A673 (cell line): ENCODE data around the gene WNK1. TPM values are rescaled to one million over a fixed set of nuclear protein-coding genes. Genes with fewer than 3 reads are reported as not detected.

Source experiments
- BruUV-seq: library from RNA; stranded (reverse); fragments of 400-500 nt; replicated peaks from 2 replicates; lab custom pipeline; 2021; lab: Mats Ljungman, UMichigan
- CTCF ChIA-PET: fragments of 300-600 bp; sonication (Branson Sonifier 250); formaldehyde crosslinking; loops from one replicate; lab custom pipeline; 2022; ENCODE audit warnings: antibody characterized with exemption; lab: Charles Lee
- POLR2A ChIA-PET: fragments of 300-600 bp; sonication (Branson Sonifier 250); formaldehyde crosslinking; loops from one replicate; lab custom pipeline; 2022; ENCODE audit warnings: antibody characterized with exemption; ENCODE audit not compliant: low non-redundant PET; lab: Charles Lee
- DNase-seq: peaks from one replicate; pipeline ENCODE4 v3.0.0-alpha.2; 2015; ENCODE audit warnings: low spot score
- H3K27ac ChIP-seq: fragments of 200-600 bp; sonication (generic); 2 replicates; pipeline ENCODE4 v1.5.1; 2016; ENCODE audit warnings: mixed run types, low read depth, mild to moderate bottlenecking, mixed read lengths, antibody characterized with exemption, low read length; ENCODE audit not compliant: poor library complexity, severe bottlenecking
- H3K27me3 ChIP-seq: fragments of 200-600 bp; sonication (generic); replicated peaks from 2 replicates; pipeline ENCODE4 v1.6.1; 2017; ENCODE audit warnings: mixed run types, low read depth, mild to moderate bottlenecking, mixed read lengths, antibody characterized with exemption, low read length; ENCODE audit not compliant: insufficient read depth, poor library complexity
- H3K36me3 ChIP-seq: fragments of 200-600 bp; sonication (generic); 2 replicates; pipeline ENCODE4 v1.6.1; 2016; ENCODE audit warnings: mixed run types, mild to moderate bottlenecking, mixed read lengths, antibody characterized with exemption, low read length; ENCODE audit not compliant: insufficient read depth, poor library complexity, severe bottlenecking
- H3K4me1 ChIP-seq: fragments of 200-600 bp; sonication (generic); 2 replicates; pipeline ENCODE4 v1.6.1; 2017; ENCODE audit warnings: mixed run types, mild to moderate bottlenecking, mixed read lengths, antibody characterized with exemption, low read length; ENCODE audit not compliant: insufficient read depth, poor library complexity, severe bottlenecking
- H3K4me3 ChIP-seq: fragments of 200-600 bp; sonication (generic); 2 replicates; pipeline ENCODE4 v1.5.1; 2016; ENCODE audit warnings: low read depth, mixed run types, mild to moderate bottlenecking, mixed read lengths, low read length; ENCODE audit not compliant: poor library complexity, severe bottlenecking
- H3K9me3 ChIP-seq: fragments of 200-600 bp; sonication (generic); 2 replicates; pipeline ENCODE4 v1.6.1; 2016; ENCODE audit warnings: mixed run types, low read depth, mild to moderate bottlenecking, mixed read lengths, antibody characterized with exemption, low read length; ENCODE audit not compliant: poor library complexity, severe bottlenecking
- EZH2 ChIP-seq: fragments of 200-600 bp; sonication (generic); IDR thresholded peaks from 2 replicates; pipeline ENCODE4 v1.6.1; 2017; ENCODE audit warnings: borderline replicate concordance, low read depth, mild to moderate bottlenecking, mixed read lengths, antibody characterized with exemption, low read length; ENCODE audit not compliant: poor library complexity, severe bottlenecking
- intact Hi-C: fragments of 100-400 bp; cut with micrococcal nuclease; formaldehyde crosslinking; loops from one replicate; pipeline ENCODE4 v1.10.0; 2022; ENCODE audit not compliant: unreplicated experiment
- total RNA-seq: library from RNA; stranded (reverse); gene quantifications from 2 replicates; pipeline ENCODE4 v1.2.3, GENCODE V29; 2021
- TF ChIP-seq, protein P1 (sequence below): fragments of 300-800, 200-600 bp; sonication (generic); conservative IDR thresholded peaks from 2 replicates; pipeline ENCODE4 v1.5.1; 2017; ENCODE audit warnings: low read depth, mild to moderate bottlenecking, antibody characterized with exemption, low read length, moderate library complexity, mixed read lengths

WNK1 gene
- total RNA-seq, 1 experiment from 2014 or later: 161 TPM

DNA sequence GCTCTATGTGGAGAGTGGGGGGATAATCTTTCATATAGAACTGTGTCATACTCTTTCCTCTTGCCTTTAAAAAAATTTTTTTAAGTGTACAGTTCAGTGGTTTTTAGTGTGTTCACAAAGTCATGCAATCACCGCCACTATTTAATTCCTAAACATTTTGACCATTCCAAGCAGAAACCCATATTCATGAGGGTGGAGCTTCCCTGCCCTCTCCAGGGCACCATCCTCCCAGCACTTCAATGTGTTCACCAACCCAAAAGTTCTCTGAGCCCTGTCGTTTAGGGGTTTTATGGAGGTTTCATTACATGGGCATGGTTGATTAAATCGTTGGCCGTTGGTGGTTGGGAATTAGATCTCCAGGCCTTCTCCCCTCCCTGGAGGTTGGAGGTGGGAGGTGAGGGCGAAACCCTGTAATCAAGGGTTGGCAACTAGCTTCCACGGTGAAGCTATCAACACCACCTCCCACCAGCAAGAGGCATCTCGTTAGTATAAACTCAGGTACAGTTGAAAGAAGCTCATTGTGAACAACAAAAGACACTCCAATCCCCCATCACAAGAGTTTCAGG lies 42.8 kb upstream of the WNK1 start:
- Histone ChIP-seq H3K27me3 (no peaks in the 10 kb centered on the region), H3K36me3 (no peaks in the 10 kb centered on the region), H3K4me1 (no peaks in the 10 kb centered on the region), H3K9me3 (no peaks in the 10 kb centered on the region), H3K27ac (no peak overlapping the region), H3K4me3 (no peak overlapping the region)
- ChIA-PET CTCF (interaction anchor here (0.7 kb wide), 1 partner anchor 24 kb away, joined by 6 read pairs; no protein-coding TSS in a partner anchor), POLR2A (no interaction called here)
- TF ChIP-seq EZH2: no peak
- TF ChIP-seq, protein P1, sequence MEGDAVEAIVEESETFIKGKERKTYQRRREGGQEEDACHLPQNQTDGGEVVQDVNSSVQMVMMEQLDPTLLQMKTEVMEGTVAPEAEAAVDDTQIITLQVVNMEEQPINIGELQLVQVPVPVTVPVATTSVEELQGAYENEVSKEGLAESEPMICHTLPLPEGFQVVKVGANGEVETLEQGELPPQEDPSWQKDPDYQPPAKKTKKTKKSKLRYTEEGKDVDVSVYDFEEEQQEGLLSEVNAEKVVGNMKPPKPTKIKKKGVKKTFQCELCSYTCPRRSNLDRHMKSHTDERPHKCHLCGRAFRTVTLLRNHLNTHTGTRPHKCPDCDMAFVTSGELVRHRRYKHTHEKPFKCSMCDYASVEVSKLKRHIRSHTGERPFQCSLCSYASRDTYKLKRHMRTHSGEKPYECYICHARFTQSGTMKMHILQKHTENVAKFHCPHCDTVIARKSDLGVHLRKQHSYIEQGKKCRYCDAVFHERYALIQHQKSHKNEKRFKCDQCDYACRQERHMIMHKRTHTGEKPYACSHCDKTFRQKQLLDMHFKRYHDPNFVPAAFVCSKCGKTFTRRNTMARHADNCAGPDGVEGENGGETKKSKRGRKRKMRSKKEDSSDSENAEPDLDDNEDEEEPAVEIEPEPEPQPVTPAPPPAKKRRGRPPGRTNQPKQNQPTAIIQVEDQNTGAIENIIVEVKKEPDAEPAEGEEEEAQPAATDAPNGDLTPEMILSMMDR: no peak
- intact Hi-C loops: no loop called here
- DNase-seq: no peak
- BruUV-seq: no TSS peak

DNA sequence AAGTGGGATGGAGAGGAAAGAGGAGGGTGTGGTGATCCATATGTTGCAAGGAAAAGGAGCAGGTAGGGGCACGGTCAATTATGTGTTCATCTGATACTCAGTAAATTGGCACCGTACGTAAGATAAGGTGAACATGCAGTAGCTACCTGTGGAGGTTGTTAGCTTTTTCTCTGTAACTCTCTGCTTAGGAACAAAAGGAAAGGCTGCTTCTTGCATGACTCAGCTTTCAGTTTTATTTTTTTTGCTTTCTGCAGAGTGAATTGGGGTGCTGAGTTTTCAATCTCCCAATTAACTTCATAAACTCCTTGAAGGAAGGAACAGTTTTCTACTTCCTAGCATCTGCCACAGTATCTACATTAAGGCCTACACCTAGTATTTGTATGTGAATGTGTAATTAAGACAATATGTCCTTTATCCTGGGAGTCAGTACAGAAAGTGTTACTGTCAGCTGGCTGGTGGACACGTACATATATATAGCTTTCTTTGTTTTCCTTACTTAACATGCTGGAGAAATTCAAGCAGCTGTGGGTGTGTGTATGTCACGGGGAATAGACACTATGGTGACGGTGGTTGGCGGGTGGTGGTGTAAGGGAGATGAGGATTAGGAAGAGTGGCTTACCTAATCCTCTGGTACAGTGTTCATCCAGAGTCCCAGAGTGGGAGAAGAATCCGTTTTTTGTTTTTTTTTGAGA lies 40.1 kb upstream of the WNK1 start:
- Histone ChIP-seq H3K36me3 (no peaks in the 10 kb centered on the region), H3K27me3 (no peaks in the 10 kb centered on the region), H3K4me1 (no peaks in the 10 kb centered on the region), H3K27ac (no peak overlapping the region), H3K4me3 (no peak overlapping the region), H3K9me3 (no peaks in the 10 kb centered on the region)
- ChIA-PET POLR2A (no interaction called here), CTCF (no interaction called here)
- intact Hi-C loops: no loop called here
- no peak for DNase-seq
- BruUV-seq: no TSS peak
- TF ChIP-seq, protein P1: no peak
- TF ChIP-seq EZH2: no peak

DNA sequence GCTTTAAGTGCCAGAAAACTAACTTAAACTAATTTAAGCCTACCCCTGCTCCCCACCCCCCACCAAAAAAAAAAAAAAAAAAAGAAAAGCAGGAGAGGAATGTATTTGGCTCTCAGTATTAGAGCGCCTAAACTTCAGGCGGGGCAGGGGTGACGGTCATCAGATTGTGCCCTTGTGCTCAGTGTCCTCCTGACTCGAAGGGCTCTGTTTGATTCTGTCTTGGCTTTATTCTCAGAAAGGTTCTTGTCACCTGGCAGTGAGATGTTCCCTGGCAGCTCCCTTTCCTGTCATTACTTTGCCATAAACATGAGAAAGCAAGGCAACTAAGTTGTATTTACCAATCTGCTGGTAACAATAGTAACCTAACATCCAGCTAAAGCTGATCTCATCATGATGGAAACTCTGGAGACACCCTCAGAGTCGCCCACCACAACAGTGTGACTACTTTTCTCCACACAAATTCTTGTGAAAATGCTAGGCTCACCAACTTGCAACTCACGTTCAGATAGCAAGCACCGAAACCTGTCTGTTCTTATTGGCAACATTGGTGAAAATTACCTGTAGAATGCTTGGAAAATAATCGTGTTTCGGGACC lies 39.0 kb upstream of the WNK1 start:
- Histone ChIP-seq H3K4me3 (no peak overlapping the region), H3K27me3 (no peaks in the 10 kb centered on the region), H3K27ac (no peak overlapping the region), H3K4me1 (no peaks in the 10 kb centered on the region), H3K9me3 (no peaks in the 10 kb centered on the region), H3K36me3 (no peaks in the 10 kb centered on the region)
- BruUV-seq: no TSS peak
- POLR2A ChIA-PET: no interaction called here
- CTCF ChIA-PET: no interaction called here
- TF ChIP-seq EZH2: no peak
- TF ChIP-seq, protein P1: no peak
- intact Hi-C loops: no loop called here
- no peak for DNase-seq
